HTR-8/SVneo (cell line): ENCODE measurements around the gene KRTAP3-1.
"Not testable (repeated sequence)": the region's sequence is repeated elsewhere in the genome, so short reads cannot be mapped to it uniquely, and the experiment has no call there.

Experiments
- DNase-seq: peaks from one replicate; pipeline ENCODE4 v3.0.0; 2011; ENCODE audit warnings: low spot score, mixed read lengths; ENCODE audit not compliant: insufficient read length
- FAIRE-seq: peaks from 2 replicates; lab custom pipeline; 2011; peaks lifted over from hg19 to GRCh38; lab: Jason Lieb, UNC

The KRTAP3-1 gene

GRCh38 chr17:41008811-41009210 lies at the start of gene KRTAP3-1:
TSS of gene KRTAP3-1 (minus strand) at chr17:41009128. CDS start at chr17:41009074, 54 bp downstream.
- no peak for DNase-seq
- peak; percentile 89 for FAIRE-seq

- FAIRE-seq (peak; percentile 64), DNase-seq (no peak)
These were observed 48.6 kb upstream of the KRTAP3-1 start for GRCh38 chr17:41057547-41057946.

- FAIRE-seq, DNase-seq: not testable (repeated sequence)
These were observed 46.2 kb upstream of the KRTAP3-1 start, which contains the start of gene KRTAP2-2 for GRCh38 chr17:41055130-41055529. TSS of gene KRTAP2-2 (minus strand) at chr17:41055230. CDS start at chr17:41055211, 19 bp downstream.

DNA sequence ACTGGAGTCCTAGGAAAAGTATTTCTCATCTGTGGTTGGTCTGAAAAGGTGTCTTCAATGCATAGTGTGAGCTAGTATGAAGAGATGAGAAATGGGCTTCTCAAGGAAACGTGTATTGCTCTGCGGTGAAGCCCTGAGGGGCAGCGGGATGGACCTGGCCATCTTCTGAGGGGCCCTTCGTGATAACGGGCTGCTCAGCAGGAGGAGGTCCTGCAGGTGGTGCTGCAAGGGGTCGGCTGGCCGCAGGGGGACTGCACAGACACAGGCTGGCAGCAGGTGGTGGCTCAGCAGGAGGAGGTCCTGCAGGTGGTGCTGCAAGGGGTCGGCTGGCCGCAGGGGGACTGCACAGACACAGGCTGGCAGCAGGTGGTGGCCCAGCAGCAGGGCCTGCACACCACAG lies 45.6 kb upstream of the KRTAP3-1 start:
- not testable (repeated sequence) for FAIRE-seq, DNase-seq

GRCh38 chr17:41054025-41054424 lies 45.1 kb upstream of the KRTAP3-1 start:
- no peak for FAIRE-seq
- no peak for DNase-seq

DNA sequence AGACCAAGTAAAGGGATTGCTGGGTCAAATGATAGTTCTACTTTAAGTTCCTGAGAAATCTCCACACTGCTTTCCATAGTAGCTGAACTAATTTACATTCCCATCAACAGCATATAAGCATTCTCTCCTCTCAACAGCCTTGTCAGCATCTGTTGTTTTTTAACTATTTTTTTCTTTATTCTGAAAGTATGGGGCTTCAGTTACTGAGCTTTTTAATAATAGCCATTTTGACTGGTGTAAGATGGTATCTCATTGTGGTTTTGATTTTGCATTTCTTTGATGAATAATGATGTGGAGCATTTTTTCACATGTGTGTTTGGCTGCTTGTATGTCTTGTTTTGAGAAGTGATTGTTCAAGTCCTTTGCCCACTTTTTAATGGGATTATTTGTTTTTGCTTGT lies 43.6 kb upstream of the KRTAP3-1 start:
- DNase-seq (no peak), FAIRE-seq (no peak)

- DNase-seq (peak; percentile 53), FAIRE-seq (peak; percentile 84)
These were observed 40.2 kb upstream of the KRTAP3-1 start for GRCh38 chr17:41049110-41049509.

DNA sequence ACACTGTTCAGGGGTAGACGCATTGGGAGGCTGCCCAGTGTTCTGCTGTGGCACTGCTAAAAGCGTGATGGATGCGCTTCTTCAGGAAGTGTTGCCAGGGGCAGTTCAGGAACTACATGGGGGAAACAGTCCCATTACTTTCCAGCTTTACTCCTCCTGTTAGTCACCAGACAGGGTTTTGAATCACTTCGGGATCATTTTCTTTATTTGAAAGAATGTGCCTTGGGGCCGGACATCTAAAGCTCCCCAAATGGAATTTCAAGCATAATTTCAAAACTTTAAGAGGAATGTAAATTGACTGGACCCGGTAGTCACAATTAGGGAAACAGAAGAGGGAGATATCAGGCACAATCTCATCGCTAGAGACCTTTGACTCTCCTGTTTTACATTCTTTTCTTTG lies 39.5 kb upstream of the KRTAP3-1 start:
- peak; percentile 62 for DNase-seq
- peak; percentile 68 for FAIRE-seq

DNA sequence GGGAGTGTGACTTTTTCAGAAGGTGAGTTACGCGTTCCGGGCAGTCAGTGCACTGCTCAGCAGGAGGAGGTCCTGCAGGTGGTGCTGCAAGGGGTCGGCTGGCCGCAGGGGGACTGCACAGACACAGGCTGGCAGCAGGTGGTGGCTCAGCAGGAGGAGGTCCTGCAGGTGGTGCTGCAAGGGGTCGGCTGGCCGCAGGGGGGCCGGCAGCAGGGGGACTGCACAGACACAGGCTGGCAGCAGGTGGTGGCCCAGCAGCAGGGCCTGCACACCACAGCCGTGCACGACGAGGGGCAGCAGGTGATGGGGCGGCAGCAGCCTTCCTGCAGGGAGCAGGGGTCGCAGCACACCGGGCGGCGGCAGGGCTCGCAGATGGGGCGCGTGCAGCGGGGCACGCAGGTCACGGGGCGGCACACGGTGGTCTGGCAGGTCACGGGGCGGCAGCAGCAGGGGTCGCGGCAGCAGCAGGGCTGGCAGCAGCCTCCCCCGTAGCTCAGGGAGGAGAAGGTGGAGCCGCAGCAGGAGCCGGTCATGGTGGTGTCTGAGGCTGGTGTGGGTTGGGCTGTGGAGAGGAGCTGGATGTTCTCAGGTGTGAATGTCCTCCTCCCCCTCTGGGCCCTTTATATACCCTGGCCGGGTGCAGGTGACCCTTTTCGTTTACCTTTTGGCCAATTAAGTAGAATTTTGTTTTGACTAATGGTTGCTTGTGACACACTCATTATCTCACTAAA lies 38.0 kb upstream of the KRTAP3-1 start, which contains the start of gene KRTAP2-1:
Gene KRTAP2-1, minus strand, starts transcription at position 582 of the 731 bp plus-strand sequence. Its CDS starts 49 bp downstream, at position 533.
- DNase-seq, FAIRE-seq: not testable (repeated sequence)

- no peak for FAIRE-seq
- DNase-seq, result no peak
These were observed 34.0 kb upstream of the KRTAP3-1 start for GRCh38 chr17:41042953-41043352.

GRCh38 chr17:41040783-41041571 lies 32.0 kb upstream of the KRTAP3-1 start, which contains the start of gene KRTAP1-1:
TSS of gene KRTAP1-1 (minus strand) at chr17:41041450. CDS start at chr17:41041397, 53 bp downstream.
- DNase-seq, result not testable (repeated sequence)
- peak; percentile 96 for FAIRE-seq

- FAIRE-seq (no peak), DNase-seq (no peak)
These were observed 29.0 kb upstream of the KRTAP3-1 start for GRCh38 chr17:41037853-41038350.

- not testable (repeated sequence) for DNase-seq
- FAIRE-seq, result peak; percentile 91
These were observed 25.5 kb upstream of the KRTAP3-1 start, which contains the start of gene KRTAP1-3 for GRCh38 chr17:41034346-41034935. TSS of gene KRTAP1-3 (minus strand) at chr17:41034874. CDS start at chr17:41034821, 53 bp downstream.

- DNase-seq, result no peak
- FAIRE-seq, result peak; percentile 92
These were observed 20.8 kb upstream of the KRTAP3-1 start, which contains the start of gene KRTAP1-4 for GRCh38 chr17:41029633-41030245. TSS of gene KRTAP1-4 (minus strand) at chr17:41030195. CDS start at chr17:41030078, 117 bp downstream.

GRCh38 chr17:41026715-41027471 lies 18.0 kb upstream of the KRTAP3-1 start, which contains the start of gene KRTAP1-5:
TSS of gene KRTAP1-5 (minus strand) at chr17:41027208. CDS start at chr17:41027155, 53 bp downstream.
- FAIRE-seq (peak; percentile 62), DNase-seq (no peak)

DNA sequence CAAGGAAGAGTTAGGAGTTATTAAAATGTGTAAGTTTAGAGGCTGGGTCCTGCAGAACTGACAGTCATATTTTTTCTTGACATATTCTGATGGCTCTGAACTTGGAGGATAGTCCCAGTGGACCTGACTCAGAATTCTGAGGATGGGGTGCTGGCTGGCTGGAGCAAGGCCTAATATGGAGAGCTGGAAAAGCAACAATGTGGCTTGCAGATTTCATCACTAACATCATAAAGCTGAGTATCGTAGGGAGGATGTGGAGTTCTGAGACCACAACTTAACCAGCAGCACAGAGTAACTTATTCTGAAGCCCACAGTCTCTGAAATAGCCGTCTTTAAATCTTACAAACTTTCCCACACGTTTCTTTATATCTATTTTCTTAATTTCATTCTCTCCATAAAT lies 15.8 kb upstream of the KRTAP3-1 start:
- DNase-seq (no peak), FAIRE-seq (no peak)

DNA sequence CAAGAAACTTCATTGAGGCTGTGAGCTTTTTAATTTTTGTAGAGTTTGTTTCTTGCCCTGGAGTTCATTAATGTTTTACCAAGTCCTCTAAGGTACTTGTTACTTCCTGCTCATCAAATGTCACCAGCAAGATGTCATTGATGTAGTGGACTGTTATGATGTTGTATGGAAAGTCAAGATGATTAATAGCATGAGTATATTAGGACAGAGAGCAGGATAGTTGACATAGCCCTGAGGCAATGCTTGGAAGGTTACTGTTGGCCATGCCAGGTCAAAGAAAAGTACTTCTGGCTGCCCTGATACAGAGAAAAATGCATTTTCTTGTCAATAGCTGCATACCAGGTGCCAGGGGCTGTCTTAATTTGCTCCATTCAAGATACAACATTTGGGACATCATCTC lies 11.4 kb upstream of the KRTAP3-1 start:
- peak; percentile 67 for FAIRE-seq

DNA sequence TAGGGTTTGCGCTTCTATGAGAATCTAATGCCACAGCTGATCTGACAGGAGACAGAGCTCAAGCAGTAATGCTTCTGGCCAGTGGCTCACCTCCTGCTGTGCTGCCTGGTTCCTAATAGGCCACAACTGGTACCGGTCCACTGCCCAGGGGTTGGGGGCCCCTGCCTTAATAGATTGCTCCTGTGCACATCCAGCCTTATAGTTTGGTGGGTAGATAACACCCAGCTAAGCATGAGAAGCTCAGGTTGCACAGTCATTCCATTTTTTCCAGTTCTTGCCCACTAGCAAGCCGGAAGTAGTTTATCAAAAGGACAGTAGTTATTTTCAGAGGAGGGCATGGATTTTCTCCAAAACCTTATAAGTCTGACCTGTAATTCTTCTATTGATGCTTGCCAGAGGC lies 10.5 kb upstream of the KRTAP3-1 start:
- no peak for FAIRE-seq
- DNase-seq, result no peak

More for the DNA sequence above, 11.4 kb upstream of the KRTAP3-1 start:
- no peak for DNase-seq

DNA sequence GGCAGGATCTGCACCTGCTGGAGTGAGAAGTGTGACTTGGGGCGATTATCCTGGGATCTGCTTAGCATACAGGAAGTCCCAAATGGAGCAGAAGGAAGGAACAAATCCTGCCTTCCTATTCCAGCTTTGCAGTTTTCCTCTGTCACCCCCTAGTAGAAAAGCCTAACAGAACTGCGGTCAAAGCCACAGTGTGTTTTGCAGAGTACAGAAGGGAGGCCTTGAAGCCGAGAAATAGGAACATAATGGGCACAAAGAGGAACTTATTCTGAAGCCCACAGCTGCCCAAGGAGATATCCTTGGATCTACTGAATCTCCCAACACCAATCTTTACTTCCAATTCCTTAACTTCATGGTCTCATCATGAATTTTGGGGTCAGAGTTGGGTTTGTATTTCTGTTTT lies 9.6 kb upstream of the KRTAP3-1 start:
- no peak for DNase-seq
- no peak for FAIRE-seq
